Stimulated activated CD8-positive, alpha-beta memory T cell treated with anti-CD3 and anti-CD28 coated beads, Interleukin-15, amount 100 ng/mL, for 24 hours (primary cell): ENCODE measurements around the gene KRTAP9-2.
"Not testable (repeated sequence)": the region's sequence is repeated elsewhere in the genome, so short reads cannot be mapped to it uniquely, and the experiment has no call there.

Experiments
- DNase-seq: peaks from one replicate; pipeline ENCODE4 v3.0.0-alpha.2; 2020; ENCODE audit warnings: low read depth

KRTAP9-2 gene

DNA sequence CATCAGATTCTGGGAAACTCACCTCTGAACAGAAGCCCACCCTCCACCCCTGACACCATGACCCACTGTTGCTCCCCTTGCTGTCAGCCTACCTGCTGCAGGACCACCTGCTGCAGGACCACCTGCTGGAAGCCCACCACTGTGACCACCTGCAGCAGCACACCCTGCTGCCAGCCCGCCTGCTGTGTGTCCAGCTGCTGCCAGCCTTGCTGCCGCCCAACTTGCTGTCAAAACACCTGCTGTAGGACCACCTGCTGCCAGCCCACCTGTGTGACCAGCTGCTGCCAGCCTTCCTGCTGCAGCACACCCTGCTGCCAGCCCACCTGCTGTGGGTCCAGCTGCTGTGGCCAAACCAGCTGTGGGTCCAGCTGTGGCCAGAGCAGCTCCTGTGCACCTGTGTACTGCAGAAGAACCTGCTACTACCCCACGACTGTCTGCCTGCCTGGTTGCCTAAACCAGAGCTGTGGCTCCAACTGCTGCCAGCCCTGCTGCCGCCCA is at the start of gene KRTAP9-2:
Gene KRTAP9-2 (plus strand): TSS at position 51 of the 498 bp plus-strand sequence. CDS start 7 bp downstream, at position 58.
- not testable (repeated sequence) for DNase-seq

DNA sequence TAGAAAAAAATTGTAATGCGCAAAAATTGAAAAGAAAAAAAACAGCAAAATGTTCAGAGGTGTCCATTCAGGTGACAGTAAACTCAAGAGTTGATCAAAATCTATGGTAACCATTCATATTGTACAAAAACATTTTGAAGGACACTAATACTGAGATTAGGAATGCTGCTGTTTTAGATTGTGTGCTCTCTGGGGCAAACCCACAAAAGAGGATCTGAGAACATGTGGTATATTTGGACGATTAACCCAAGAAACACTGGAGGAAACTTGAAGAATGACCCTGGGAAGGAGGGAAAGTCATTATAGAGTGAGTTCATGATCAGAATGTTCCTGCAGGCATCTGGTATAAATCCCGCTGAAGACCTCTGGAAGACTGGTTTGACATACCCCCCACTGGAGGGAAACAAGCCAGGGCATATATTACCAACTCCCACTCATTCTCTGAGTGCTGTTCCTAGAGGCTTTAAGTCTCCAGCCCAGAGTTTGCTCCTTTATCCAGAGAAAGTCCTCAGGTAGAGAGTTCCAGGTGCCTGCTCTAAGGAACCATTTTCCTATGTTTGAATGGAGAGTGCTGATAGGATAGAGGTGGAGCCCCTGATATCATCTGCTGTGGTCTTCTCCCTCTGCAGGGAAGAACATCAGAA is 49.6 kb upstream of the KRTAP9-2 start:
- no peak for DNase-seq

GRCh38 chr17:41177727-41178271 is 48.6 kb upstream of the KRTAP9-2 start, which contains the start of gene KRTAP4-2:
KRTAP4-2 (minus strand) TSS chr17:41178221; CDS start chr17:41178164, 57 bp downstream.
- no peak for DNase-seq

GRCh38 chr17:41178341-41178740 is 48.1 kb upstream of the KRTAP9-2 start:
- DNase-seq, result no peak

DNA sequence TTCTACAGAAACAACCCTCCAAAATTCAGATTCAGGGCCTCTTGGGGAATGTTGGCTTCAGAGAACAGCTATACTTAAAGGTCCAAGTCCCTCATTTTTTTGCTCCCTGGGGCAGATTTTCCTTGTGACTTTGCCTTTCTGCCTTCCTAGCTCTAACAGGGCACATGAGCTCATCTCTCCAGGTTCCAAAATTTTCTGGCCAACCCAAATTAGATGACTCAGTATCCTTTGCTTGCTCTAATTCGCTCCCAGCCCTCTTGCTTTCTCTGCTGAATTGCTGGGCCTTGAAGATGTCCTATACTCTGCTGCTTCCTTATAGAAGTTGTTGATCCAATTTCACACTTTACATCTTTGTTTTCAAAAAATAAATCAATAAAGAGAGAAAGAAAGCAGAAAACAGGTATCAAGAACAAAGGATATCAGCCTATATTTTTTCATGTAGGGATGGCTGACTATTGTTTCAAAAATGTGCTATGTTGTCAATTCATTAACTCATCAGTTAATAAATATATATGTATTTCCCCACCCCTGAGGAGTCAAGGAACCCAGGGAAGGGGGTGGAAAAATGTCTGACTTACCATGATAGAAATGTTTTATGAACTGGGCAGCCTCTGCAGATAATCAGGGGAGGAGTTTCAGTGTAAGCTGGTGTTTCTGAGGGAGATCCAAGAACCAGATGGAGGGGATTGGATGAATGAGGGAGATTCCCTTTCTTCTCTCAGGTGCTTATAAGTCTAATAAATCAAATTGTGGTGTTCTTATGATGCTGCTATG is 47.4 kb upstream of the KRTAP9-2 start:
- DNase-seq, result no peak

- no peak for DNase-seq
Observed at GRCh38 chr17:41184480-41184961, 41.9 kb upstream of the KRTAP9-2 start, which contains the start of gene KRTAP4-1. KRTAP4-1 (minus strand) TSS chr17:41184911; CDS start chr17:41184854, 57 bp downstream.

DNA sequence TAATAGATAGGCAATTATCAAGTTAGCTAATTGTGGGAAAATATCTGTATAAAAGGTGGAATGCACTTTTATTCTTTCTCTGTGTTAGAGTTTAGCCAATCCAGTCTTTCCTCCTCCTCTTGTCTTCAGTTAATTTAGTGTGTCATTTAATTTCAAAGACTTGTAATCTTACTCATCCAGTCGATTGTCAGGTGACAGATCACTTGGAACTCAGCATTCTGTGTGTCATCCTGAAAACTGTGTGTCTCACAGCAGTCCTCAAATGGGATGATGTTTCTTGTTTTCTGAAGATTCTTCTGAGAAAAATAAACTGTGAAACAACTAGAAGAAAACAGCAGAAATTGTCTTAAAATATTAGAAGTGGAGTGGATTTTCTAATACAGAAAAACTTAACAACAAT is 41.4 kb upstream of the KRTAP9-2 start:
- no peak for DNase-seq

- DNase-seq, result no peak
Observed at GRCh38 chr17:41186872-41187271, 39.6 kb upstream of the KRTAP9-2 start.

DNA sequence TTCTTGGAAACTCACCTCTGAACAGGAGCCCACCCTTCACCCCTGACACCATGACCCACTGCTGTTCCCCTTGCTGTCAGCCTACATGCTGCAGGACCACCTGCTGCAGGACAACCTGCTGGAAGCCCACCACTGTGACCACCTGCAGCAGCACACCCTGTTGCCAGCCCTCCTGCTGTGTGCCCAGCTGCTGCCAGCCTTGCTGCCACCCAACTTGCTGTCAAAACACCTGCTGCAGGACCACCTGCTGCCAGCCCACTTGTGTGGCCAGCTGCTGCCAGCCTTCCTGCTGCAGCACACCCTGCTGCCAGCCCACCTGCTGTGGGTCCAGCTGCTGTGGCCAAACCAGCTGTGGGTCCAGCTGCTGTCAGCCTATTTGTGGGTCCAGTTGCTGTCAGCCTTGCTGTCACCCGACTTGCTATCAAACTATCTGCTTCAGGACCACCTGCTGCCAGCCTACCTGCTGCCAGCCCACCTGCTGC is 36.6 kb upstream of the KRTAP9-2 start, which contains the start of gene KRTAP9-1:
Gene KRTAP9-1 (plus strand): TSS at position 51 of the 482 bp plus-strand sequence. CDS start 0 bp downstream, at position 51.
- DNase-seq, result not testable (repeated sequence)

- DNase-seq, result no peak
Observed at GRCh38 chr17:41190328-41190727, 36.1 kb upstream of the KRTAP9-2 start.

GRCh38 chr17:41196068-41196467 is 30.4 kb upstream of the KRTAP9-2 start:
- DNase-seq, result no peak

DNA sequence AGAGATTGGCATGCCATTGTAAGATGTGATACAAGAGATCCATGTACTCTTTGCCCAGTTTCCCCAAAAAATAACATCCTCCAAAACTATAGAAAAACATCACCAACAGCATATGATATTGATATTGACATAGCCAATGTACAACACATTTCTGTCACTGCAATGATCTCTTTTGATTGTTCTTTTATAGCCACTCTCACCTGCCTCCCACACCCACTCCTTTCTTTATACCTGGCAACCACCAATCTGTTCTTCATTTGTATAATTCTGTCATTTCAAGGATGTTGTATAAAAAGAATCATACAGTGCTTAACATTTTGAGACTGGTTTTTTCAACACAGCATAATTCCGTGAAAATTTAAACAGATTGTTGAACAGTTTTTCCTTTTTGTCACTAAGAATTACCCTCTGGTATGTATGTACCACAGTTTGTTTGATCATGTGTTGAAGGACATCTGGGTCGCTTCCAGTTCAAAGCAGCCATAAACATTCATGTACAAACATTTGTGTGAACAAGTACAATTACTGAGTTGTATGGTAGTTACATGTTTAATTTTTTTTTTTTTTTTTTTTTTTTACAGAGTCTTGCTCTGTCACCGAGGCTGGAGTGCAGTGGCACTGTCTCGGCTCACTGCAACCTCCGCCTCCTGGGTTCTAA is 26.9 kb upstream of the KRTAP9-2 start:
- no peak for DNase-seq

DNA sequence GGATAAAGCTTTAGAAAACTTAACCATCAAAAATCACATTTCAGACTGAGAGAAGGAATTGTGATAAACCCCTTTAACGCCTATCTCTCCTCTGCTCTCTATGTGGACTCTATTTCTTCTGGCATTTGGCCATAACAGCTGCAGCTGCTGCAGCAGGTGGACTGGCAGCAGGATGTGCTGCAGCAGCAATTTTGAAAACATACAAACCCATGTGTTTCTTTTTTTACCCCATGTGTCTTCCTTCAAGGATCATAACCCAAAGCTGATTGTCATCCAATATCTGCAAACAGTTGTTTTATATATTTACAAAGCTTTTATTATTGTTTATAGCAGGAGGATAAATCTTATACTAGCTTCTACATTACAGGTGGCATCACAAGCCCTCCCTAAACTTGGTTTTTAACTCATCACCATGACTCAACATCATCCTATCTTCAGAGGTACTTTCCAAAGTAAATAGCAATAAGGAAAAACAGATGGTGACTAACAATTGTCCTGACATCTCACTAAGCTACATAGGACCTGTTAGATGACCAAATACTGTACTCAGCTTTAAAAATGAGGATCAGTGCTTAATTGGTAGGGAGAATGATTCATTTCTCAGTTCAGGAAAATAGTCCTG is 14.5 kb upstream of the KRTAP9-2 start:
- no peak for DNase-seq

- no peak for DNase-seq
Observed at GRCh38 chr17:41212524-41213169, 13.8 kb upstream of the KRTAP9-2 start.

- no peak for DNase-seq
Observed at GRCh38 chr17:41215681-41216080, 10.8 kb upstream of the KRTAP9-2 start.

GRCh38 chr17:41223821-41224220 is 2.6 kb upstream of the KRTAP9-2 start:
- no peak for DNase-seq

GRCh38 chr17:41226051-41226450 is 397 bp upstream of the KRTAP9-2 start:
- no peak for DNase-seq

- no peak for DNase-seq
Observed at GRCh38 chr17:41230094-41230493, 3.6 kb downstream of the KRTAP9-2 start.

DNA sequence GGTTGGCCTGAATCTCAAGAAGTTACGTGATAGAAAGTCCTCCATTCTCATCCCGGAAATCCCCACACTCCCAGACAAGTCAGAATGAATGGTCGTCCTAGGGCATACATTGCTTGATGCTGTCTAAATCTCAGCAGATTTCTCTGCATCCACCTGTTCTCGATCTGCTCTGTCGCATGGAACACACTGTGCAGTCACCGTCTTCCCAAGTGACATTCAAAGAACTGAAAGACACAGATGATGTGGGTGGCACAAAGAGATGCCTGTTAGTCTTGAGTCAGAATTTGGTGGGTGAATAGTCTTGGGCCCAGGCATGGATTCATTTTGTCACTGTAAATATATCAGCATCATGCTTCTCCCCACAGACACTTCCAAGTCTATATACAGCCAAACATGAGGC is 5.3 kb downstream of the KRTAP9-2 start:
- no peak for DNase-seq

DNA sequence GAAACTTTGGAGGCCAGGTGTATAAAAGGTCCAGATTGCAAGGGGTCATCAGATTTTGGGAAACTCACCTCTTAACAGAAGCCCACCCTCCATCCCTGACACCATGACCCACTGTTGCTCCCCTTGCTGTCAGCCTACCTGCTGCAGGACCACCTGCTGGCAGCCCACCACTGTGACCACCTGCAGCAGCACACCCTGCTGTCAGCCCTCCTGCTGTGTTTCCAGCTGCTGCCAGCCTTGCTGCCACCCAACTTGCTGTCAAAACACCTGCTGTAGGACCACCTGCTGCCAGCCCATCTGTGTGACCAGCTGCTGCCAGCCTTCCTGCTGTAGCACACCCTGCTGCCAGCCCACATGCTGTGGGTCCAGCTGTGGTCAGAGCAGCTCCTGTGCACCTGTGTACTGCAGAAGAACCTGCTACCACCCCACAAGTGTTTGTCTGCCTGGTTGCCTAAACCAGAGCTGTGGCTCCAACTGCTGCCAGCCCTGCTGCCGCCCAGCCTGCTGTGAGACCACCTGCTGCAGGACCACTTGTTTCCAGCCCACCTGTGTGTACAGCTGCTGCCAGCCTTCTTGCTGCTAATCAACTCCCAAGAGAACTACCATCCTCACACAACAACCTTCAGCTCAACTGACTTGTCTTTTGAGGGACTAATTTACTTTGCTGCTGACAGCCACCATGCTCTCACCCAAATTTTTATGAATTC is 6.1 kb downstream of the KRTAP9-2 start, which contains the start of gene KRTAP9-3:
Gene KRTAP9-3 (plus strand): TSS at position 51 of the 707 bp plus-strand sequence. CDS start 53 bp downstream, at position 104.
- DNase-seq, result not testable (repeated sequence)
